Astrocyte of the spinal cord (primary cell): ENCODE data around the gene MRPL32.

Experiments used
- DNase-seq: peaks from one replicate; pipeline ENCODE4 v3.0.0; 2011; ENCODE audit warnings: low read depth, low spot score
- H3K4me3 ChIP-seq: 2 replicates; pipeline ENCODE4 v1.5.1; 2011; ENCODE audit warnings: low read depth, mild to moderate bottlenecking, low read length, moderate library complexity
- CTCF ChIP-seq: IDR thresholded peaks from 2 replicates; pipeline ENCODE4 v1.5.1; 2012; ENCODE audit warnings: low read depth, mild to moderate bottlenecking, low read length, inconsistent platforms
- in situ Hi-C: cut with HindIII; loops from 2 replicates; pipeline ENCODE4 v1.10.0; 2017; ENCODE audit warnings: low sequenced_read_pairs

MRPL32 gene

GRCh38 chr7:42913591-42913990 is 18.6 kb upstream of the MRPL32 start:
- DNase-seq, result peak; percentile 51
- H3K4me3 ChIP-seq, result no peak overlapping the region
- no peak for TF ChIP-seq CTCF
- in situ Hi-C loops, result no loop called here

- no peak overlapping the region for H3K4me3 ChIP-seq
- no peak for TF ChIP-seq CTCF
- DNase-seq, result peak; percentile 2
- in situ Hi-C loops, result no loop called here
Observed at GRCh38 chr7:42914009-42914408, 18.2 kb upstream of the MRPL32 start.

GRCh38 chr7:42914421-42915045 is 17.6 kb upstream of the MRPL32 start:
- peak; percentile 36 for DNase-seq
- no peak overlapping the region for H3K4me3 ChIP-seq
- no peak for TF ChIP-seq CTCF
- in situ Hi-C loops, result no loop called here

GRCh38 chr7:42915356-42915755 is 16.8 kb upstream of the MRPL32 start:
- H3K4me3 ChIP-seq, result no peak overlapping the region
- peak; percentile 42 for DNase-seq
- in situ Hi-C loops, result no loop called here
- no peak for TF ChIP-seq CTCF

- no peak for TF ChIP-seq CTCF
- in situ Hi-C loops, result no loop called here
- DNase-seq, result no peak
- no peak overlapping the region for H3K4me3 ChIP-seq
Observed at GRCh38 chr7:42922017-42922753, 10.0 kb upstream of the MRPL32 start.

GRCh38 chr7:42924223-42924838 is 7.8 kb upstream of the MRPL32 start:
- DNase-seq, result no peak
- in situ Hi-C loops, result no loop called here
- no peak for TF ChIP-seq CTCF
- H3K4me3 ChIP-seq, result no peak overlapping the region
